HepG2 (cell line): ENCODE results near the gene SMIM10L2A.

Source experiments
- ATM ChIP-seq: fragments of 450-650 bp; IDR thresholded peaks from 2 replicates; pipeline ENCODE4 v1.7.1; 2017; ENCODE audit warnings: mild to moderate bottlenecking, borderline replicate concordance
- CTCF ChIP-seq: sonication (generic); formaldehyde crosslinking; IDR thresholded peaks from 2 replicates; pipeline ENCODE4 v1.5.0; 2020; ENCODE audit warnings: mild to moderate bottlenecking, missing genetic modification reagents, moderate library complexity
- GABPB1 ChIP-seq: IDR thresholded peaks from 2 replicates; pipeline ENCODE4 v1.6.1; 2016; ENCODE audit warnings: mild to moderate bottlenecking, missing genetic modification reagents, moderate library complexity, missing compliant biosample characterization
- HDAC6 ChIP-seq: fragments of 200-600 bp; sonication (generic); IDR thresholded peaks from 2 replicates; pipeline ENCODE4 v1.7.0; 2017; ENCODE audit warnings: mild to moderate bottlenecking, antibody characterized with exemption, low read length, low read depth
- JUN ChIP-seq: sonication (generic); formaldehyde crosslinking; IDR thresholded peaks from 2 replicates; pipeline ENCODE4 v1.4.0; 2020; ENCODE audit warnings: mild to moderate bottlenecking, missing genetic modification reagents
- MAX ChIP-seq: IDR thresholded peaks from 2 replicates; pipeline ENCODE4 v1.6.1; 2012; ENCODE audit warnings: inconsistent platforms
- MXI1 ChIP-seq: IDR thresholded peaks from 3 replicates; pipeline ENCODE4 v1.6.1; 2012; ENCODE audit warnings: low read depth, low read length, inconsistent platforms, borderline replicate concordance
- ZNF609 ChIP-seq: sonication (generic); formaldehyde crosslinking; IDR thresholded peaks from 2 replicates; pipeline ENCODE4 v1.4.0; 2020; ENCODE audit warnings: mild to moderate bottlenecking, missing genetic modification reagents, borderline replicate concordance
- ZNF770 ChIP-seq: sonication (generic); formaldehyde crosslinking; IDR thresholded peaks from 2 replicates; pipeline ENCODE4 v1.5.0; 2020; ENCODE audit warnings: mild to moderate bottlenecking, missing genetic modification reagents

- TF ChIP-seq CTCF (CRISPR knock-in tag) (no peak), MXI1 (no peak), JUN (CRISPR knock-in tag) (no peak), MAX (no peak), ATM (no peak), GABPB1 (no peak), ZNF609 (CRISPR knock-in tag) (no peak), ZNF770 (no peak), HDAC6 (no peak)
Observed at GRCh38 chrX:135424469-135424868, 2.7 kb downstream of the SMIM10L2A start.
